GM18505 (cell line): ENCODE measurements around the gene POR.

ENCODE experiments used
- ATAC-seq: cut with Tn5 transposase; IDR thresholded peaks from one replicate; pipeline ENCODE4 v1.9.1; 2021; ENCODE audit not compliant: unreplicated experiment
- POLR2A ChIP-seq: IDR thresholded peaks from 4 replicates; pipeline ENCODE4 v1.6.1; 2011; ENCODE audit warnings: borderline replicate concordance; ENCODE audit not compliant: insufficient read depth, insufficient read length; ENCODE audit errors: extremely low read depth

POR gene

GRCh38 chr7:75960372-75960771 is 45.4 kb downstream of the POR start:
- no peak for ATAC-seq
- no peak for TF ChIP-seq POLR2A

GRCh38 chr7:75961218-75961617 is 46.3 kb downstream of the POR start:
- ATAC-seq: no peak
- no peak for TF ChIP-seq POLR2A

GRCh38 chr7:75962607-75963380 is 47.8 kb downstream of the POR start:
- no peak for ATAC-seq
- no peak for TF ChIP-seq POLR2A

- no peak for ATAC-seq
- no peak for TF ChIP-seq POLR2A
These were observed 48.5 kb downstream of the POR start for GRCh38 chr7:75963381-75963995.

GRCh38 chr7:75965617-75966016 is 50.7 kb downstream of the POR start:
- ATAC-seq: no peak
- no peak for TF ChIP-seq POLR2A

GRCh38 chr7:75966190-75966961 is 51.4 kb downstream of the POR start:
- TF ChIP-seq POLR2A: no peak
- ATAC-seq: no peak

- no peak for ATAC-seq
- no peak for TF ChIP-seq POLR2A
These were observed 52.1 kb downstream of the POR start for GRCh38 chr7:75967055-75967454.

- no peak for TF ChIP-seq POLR2A
- no peak for ATAC-seq
These were observed 52.6 kb downstream of the POR start for GRCh38 chr7:75967487-75967997.

GRCh38 chr7:75968012-75968411 is 53.1 kb downstream of the POR start:
- TF ChIP-seq POLR2A: no peak

GRCh38 chr7:75968561-75969001 is 53.6 kb downstream of the POR start:
- no peak for ATAC-seq
- no peak for TF ChIP-seq POLR2A

More at GRCh38 chr7:75968012-75968411, 53.1 kb downstream of the POR start:
- no peak for ATAC-seq

GRCh38 chr7:75969182-75969581 is 54.2 kb downstream of the POR start:
- no peak for TF ChIP-seq POLR2A
- no peak for ATAC-seq

- ATAC-seq: no peak
- no peak for TF ChIP-seq POLR2A
These were observed 54.9 kb downstream of the POR start for GRCh38 chr7:75969704-75970498.
